NT2/D1 (cell line): ENCODE measurements around the gene ATPAF1.

Experiments
- DNase-seq: peaks from one replicate; pipeline ENCODE4 v3.0.0-alpha.2; 2011; ENCODE audit warnings: low read depth, low spot score
- H3K27me3 ChIP-seq: 2 replicates; pipeline ENCODE4 v1.6.0; 2011; ENCODE audit warnings: mild to moderate bottlenecking; ENCODE audit not compliant: insufficient read length, insufficient read depth
- H3K36me3 ChIP-seq: 2 replicates; pipeline ENCODE4 v1.6.1; 2011; ENCODE audit warnings: mild to moderate bottlenecking, low read length, mixed read lengths; ENCODE audit not compliant: insufficient read depth, insufficient read length
- H3K4me1 ChIP-seq: 2 replicates; pipeline ENCODE4 v1.5.1; 2011; ENCODE audit not compliant: insufficient read depth, insufficient read length
- H3K4me3 ChIP-seq: 2 replicates; pipeline ENCODE4 v1.5.1; 2011; ENCODE audit warnings: low read depth; ENCODE audit not compliant: insufficient read length
- H3K9ac ChIP-seq: 2 replicates; pipeline ENCODE4 v1.6.0; 2011; ENCODE audit warnings: low read depth; ENCODE audit not compliant: insufficient read length
- H3K9me3 ChIP-seq: 2 replicates; pipeline ENCODE4 v1.5.1; 2011; ENCODE audit warnings: mild to moderate bottlenecking, low read length; ENCODE audit not compliant: insufficient read depth
- SUZ12 ChIP-seq: IDR thresholded peaks from 2 replicates; pipeline ENCODE4 v1.6.1; 2011; ENCODE audit not compliant: insufficient read length, insufficient read depth; ENCODE audit errors: extremely low read depth
- YY1 ChIP-seq: IDR thresholded peaks from 2 replicates; pipeline ENCODE4 v1.6.1; 2011; ENCODE audit not compliant: insufficient read length, insufficient read depth
- ZNF274 ChIP-seq: IDR thresholded peaks from 2 replicates; pipeline ENCODE4 v1.6.1; 2011; ENCODE audit warnings: mild to moderate bottlenecking, low read depth, low read length

The ATPAF1 gene

GRCh38 chr1:46687921-46688509 is 19.9 kb upstream of the ATPAF1 start:
- Histone ChIP-seq H3K27me3 (no peaks in the 10 kb centered on the region), H3K4me3 (no peak overlapping the region), H3K9me3 (no peaks in the 10 kb centered on the region), H3K4me1 (no peaks in the 10 kb centered on the region), H3K9ac (no peak overlapping the region), H3K36me3 (peaks cover 100% of the 10 kb centered on the region)
- TF ChIP-seq ZNF274 (no peak), SUZ12 (no peak)
- no peak for DNase-seq

- DNase-seq, result no peak
- H3K36me3 ChIP-seq, result peaks cover 100% of the 10 kb centered on the region
Measured at GRCh38 chr1:46687093-46687659, 19.0 kb upstream of the ATPAF1 start.

GRCh38 chr1:46686255-46686654 is 18.1 kb upstream of the ATPAF1 start:
- no peaks in the 10 kb centered on the region for H3K4me1 ChIP-seq
- no peaks in the 10 kb centered on the region for H3K9me3 ChIP-seq
- no peak overlapping the region for H3K4me3 ChIP-seq
- H3K9ac ChIP-seq, result no peak overlapping the region
- peaks cover 99% of the 10 kb centered on the region for H3K36me3 ChIP-seq
- H3K27me3 ChIP-seq, result no peaks in the 10 kb centered on the region
- DNase-seq, result no peak
- no peak for TF ChIP-seq SUZ12
- TF ChIP-seq ZNF274, result no peak
- no peak for TF ChIP-seq YY1

More at GRCh38 chr1:46687093-46687659, 19.0 kb upstream of the ATPAF1 start:
- H3K9ac ChIP-seq, result no peak overlapping the region
- no peaks in the 10 kb centered on the region for H3K9me3 ChIP-seq
- H3K27me3 ChIP-seq, result no peaks in the 10 kb centered on the region
- no peak overlapping the region for H3K4me3 ChIP-seq
- TF ChIP-seq ZNF274, result no peak
- no peaks in the 10 kb centered on the region for H3K4me1 ChIP-seq

- no peaks in the 10 kb centered on the region for H3K27me3 ChIP-seq
- H3K9me3 ChIP-seq, result no peaks in the 10 kb centered on the region
- peaks cover 99% of the 10 kb centered on the region for H3K36me3 ChIP-seq
- TF ChIP-seq SUZ12 (no peak), YY1 (no peak), ZNF274 (no peak)
- H3K9ac ChIP-seq, result no peak overlapping the region
- H3K4me1 ChIP-seq, result no peaks in the 10 kb centered on the region
- no peak for DNase-seq
- no peak overlapping the region for H3K4me3 ChIP-seq
Measured at GRCh38 chr1:46684670-46685069, 16.5 kb upstream of the ATPAF1 start.

GRCh38 chr1:46682064-46682463 is 13.9 kb upstream of the ATPAF1 start:
- Histone ChIP-seq H3K9me3 (no peaks in the 10 kb centered on the region), H3K27me3 (no peaks in the 10 kb centered on the region), H3K4me3 (no peak overlapping the region), H3K36me3 (peaks cover 90% of the 10 kb centered on the region), H3K9ac (no peak overlapping the region), H3K4me1 (peaks cover 1% of the 10 kb centered on the region)
- TF ChIP-seq YY1, result no peak
- no peak for TF ChIP-seq ZNF274
- TF ChIP-seq SUZ12, result no peak
- no peak for DNase-seq

- H3K36me3 ChIP-seq, result peaks cover 90% of the 10 kb centered on the region
- H3K4me1 ChIP-seq, result peaks cover 5% of the 10 kb centered on the region
- no peak overlapping the region for H3K9ac ChIP-seq
- H3K9me3 ChIP-seq, result no peaks in the 10 kb centered on the region
- DNase-seq, result no peak
- no peaks in the 10 kb centered on the region for H3K27me3 ChIP-seq
- no peak for TF ChIP-seq ZNF274
- TF ChIP-seq YY1, result no peak
- no peak for TF ChIP-seq SUZ12
- no peak overlapping the region for H3K4me3 ChIP-seq
Measured at GRCh38 chr1:46681333-46682034, 13.3 kb upstream of the ATPAF1 start.

- H3K36me3 ChIP-seq, result peaks cover 88% of the 10 kb centered on the region
- H3K9ac ChIP-seq, result no peak overlapping the region
- H3K9me3 ChIP-seq, result no peaks in the 10 kb centered on the region
- no peak for DNase-seq
- no peak for TF ChIP-seq ZNF274
- TF ChIP-seq SUZ12, result no peak
- TF ChIP-seq YY1, result no peak
- no peak overlapping the region for H3K4me3 ChIP-seq
- peaks cover 7% of the 10 kb centered on the region for H3K4me1 ChIP-seq
- no peaks in the 10 kb centered on the region for H3K27me3 ChIP-seq
Measured at GRCh38 chr1:46679789-46680573, 11.8 kb upstream of the ATPAF1 start.
